H1 (cell line): ENCODE measurements around the gene CAMSAP3. TPM values are rescaled to one million over a fixed set of nuclear protein-coding genes. Genes with fewer than 3 reads are reported as not detected.

Experiments used
- CTCF ChIA-PET: fragments of 300-600 bp; sonication (Branson Sonifier 250); formaldehyde crosslinking; loops from one replicate; lab custom pipeline; 2021; ENCODE audit not compliant: partially characterized antibody; lab: Charles Lee
- POLR2A ChIA-PET: fragments of 300-600 bp; sonication (Branson Sonifier 250); formaldehyde crosslinking; loops from one replicate; lab custom pipeline; 2021; ENCODE audit warnings: inconsistent platforms; ENCODE audit not compliant: partially characterized antibody; lab: Charles Lee
- DNase-seq, 2 experiments: peaks; one replicate each; pipeline versions ENCODE4 v3.0.0 to v3.0.0-alpha.2; 2010 to 2022; ENCODE audit warnings: low spot score in 2 of 2, low read depth in 1 of 2, mixed read lengths in 1 of 2
- FAIRE-seq: peaks from 2 replicates; lab custom pipeline; 2011; peaks lifted over from hg19 to GRCh38; lab: Jason Lieb, UNC
- H2AFZ ChIP-seq: 2 replicates; pipeline ENCODE4 v1.8.1; 2012; ENCODE audit warnings: low read length, inconsistent platforms
- H2AK5ac ChIP-seq: 2 replicates; pipeline ENCODE4 v1.6.1; 2013; ENCODE audit warnings: low read depth, low read length
- H2BK120ac ChIP-seq: replicated peaks from 2 replicates; pipeline ENCODE3; 2013; ENCODE audit warnings: low read depth, low read length, inconsistent platforms
- H2BK12ac ChIP-seq: 2 replicates; pipeline ENCODE4 v1.6.1; 2013; ENCODE audit warnings: low read depth, low read length
- H2BK15ac ChIP-seq: 2 replicates; pipeline ENCODE4 v1.6.1; 2013; ENCODE audit warnings: low read length
- H2BK20ac ChIP-seq: 2 replicates; pipeline ENCODE4 v1.6.1; 2013; ENCODE audit warnings: low read length
- H2BK5ac ChIP-seq: 2 replicates; pipeline ENCODE4 v1.6.1; 2013; ENCODE audit warnings: low read depth, low read length
- H3K14ac ChIP-seq: 2 replicates; pipeline ENCODE4 v1.6.1; 2013; ENCODE audit warnings: inconsistent platforms; ENCODE audit not compliant: insufficient read length
- H3K18ac ChIP-seq: 2 replicates; pipeline ENCODE4 v1.6.1; 2013; ENCODE audit warnings: low read length; ENCODE audit errors: extremely low read depth
- H3K23ac ChIP-seq: 2 replicates; pipeline ENCODE4 v1.6.1; 2013; ENCODE audit warnings: inconsistent platforms; ENCODE audit not compliant: insufficient read length
- H3K23me2 ChIP-seq: 2 replicates; pipeline ENCODE4 v1.6.1; 2013; ENCODE audit warnings: low read depth, low read length
- H3K27ac ChIP-seq: 2 replicates; pipeline ENCODE4 v1.6.1; 2011; ENCODE audit warnings: low read depth, low read length, inconsistent platforms
- H3K27me3 ChIP-seq, 4 experiments: replicated peaks in 1 of 4; 1 replicate in 1 of 4; 2 replicates in 3 of 4; pipeline versions ENCODE4 v1.6.1 to v1.8.1; 2011 to 2013; ENCODE audit warnings: low read length in 3 of 4, mild to moderate bottlenecking in 3 of 4, inconsistent platforms in 2 of 4, mixed read lengths in 2 of 4, moderate library complexity in 1 of 4; ENCODE audit not compliant: control insufficient read depth in 3 of 4, insufficient read depth in 3 of 4; ENCODE audit errors: extremely low read depth in 1 of 4
- H3K36me3 ChIP-seq, 4 experiments: 2 replicates each; pipeline versions ENCODE4 v1.6.1 to v1.8.1; 2011 to 2013; ENCODE audit warnings: mild to moderate bottlenecking in 4 of 4, low read length in 3 of 4, moderate library complexity in 2 of 4, control low read depth in 1 of 4, inconsistent platforms in 1 of 4; ENCODE audit not compliant: insufficient read depth in 4 of 4, control insufficient read depth in 2 of 4
- H3K4ac ChIP-seq: replicated peaks from 2 replicates; pipeline ENCODE3; 2013; ENCODE audit warnings: low read length, low read depth, mixed read lengths, inconsistent platforms; ENCODE audit not compliant: insufficient read length
- H3K4me1 ChIP-seq, 4 experiments: replicated peaks in 1 of 4; 1 replicate in 1 of 4; 2 replicates in 3 of 4; pipeline versions ENCODE4 v1.6.1 to v1.8.1; 2011 to 2013; ENCODE audit warnings: low read length in 3 of 4, inconsistent platforms in 2 of 4, mixed read lengths in 1 of 4; ENCODE audit not compliant: insufficient read depth in 4 of 4, control insufficient read depth in 3 of 4
- H3K4me2 ChIP-seq, 2 experiments: 2 replicates each; pipeline versions ENCODE4 v1.6.1 to v1.8.1; 2011 to 2013; ENCODE audit warnings: low read depth in 2 of 2, low read length in 2 of 2, control low read depth in 1 of 2, inconsistent platforms in 1 of 2, mild to moderate bottlenecking in 1 of 2; ENCODE audit not compliant: insufficient read depth in 1 of 2
- H3K4me3 ChIP-seq, 4 experiments: fragments of 200-600, 300-600 bp in 1 of 4; sonication (generic), shearing (Covaris generic), sonication (Bioruptor Twin) in 1 of 4; 2 replicates each; pipeline versions ENCODE4 v1.5.1 to v1.8.1; 2011 to 2016; ENCODE audit warnings: low read length in 4 of 4, low read depth in 3 of 4, control low read depth in 2 of 4, inconsistent platforms in 2 of 4, mild to moderate bottlenecking in 2 of 4, mixed read lengths in 1 of 4, moderate library complexity in 1 of 4; ENCODE audit not compliant: insufficient read depth in 2 of 4; ENCODE audit errors: extremely low read depth in 1 of 4
- H3K56ac ChIP-seq: replicated peaks from 2 replicates; pipeline ENCODE3; 2013; ENCODE audit warnings: low read depth, mild to moderate bottlenecking, mixed read lengths, low read length, inconsistent platforms; ENCODE audit not compliant: insufficient read length
- H3K79me1 ChIP-seq: 2 replicates; pipeline ENCODE4 v1.6.1; 2013; ENCODE audit warnings: low read depth, low read length, control low read depth
- H3K79me2 ChIP-seq, 2 experiments: 2 replicates each; pipeline versions ENCODE4 v1.6.1 to v1.8.1; 2012 to 2013; ENCODE audit warnings: low read length in 2 of 2, mild to moderate bottlenecking in 2 of 2, inconsistent platforms in 1 of 2; ENCODE audit not compliant: insufficient read depth in 2 of 2, control insufficient read depth in 1 of 2
- H3K9ac ChIP-seq, 4 experiments: replicated peaks in 1 of 4; 1 replicate in 1 of 4; 2 replicates in 3 of 4; pipeline versions ENCODE4 v1.6.1 to v1.8.1; 2011 to 2013; ENCODE audit warnings: low read depth in 3 of 4, low read length in 3 of 4, control low read depth in 2 of 4, mild to moderate bottlenecking in 2 of 4, moderate library complexity in 2 of 4, inconsistent platforms in 1 of 4; ENCODE audit errors: extremely low read depth in 1 of 4
- H3K9me3 ChIP-seq, 2 experiments: 2 replicates each; pipeline versions ENCODE4 v1.6.1 to v1.8.1; 2012 to 2013; ENCODE audit warnings: mild to moderate bottlenecking in 2 of 2, moderate library complexity in 2 of 2, control low read depth in 1 of 2, inconsistent platforms in 1 of 2, low read depth in 1 of 2, low read length in 1 of 2, mixed read lengths in 1 of 2; ENCODE audit not compliant: insufficient read depth in 2 of 2
- H4K20me1 ChIP-seq, 2 experiments: replicated peaks in 1 of 2; 2 replicates each; pipeline versions ENCODE3 to v1.8.1; 2011 to 2013; ENCODE audit warnings: inconsistent platforms in 2 of 2, low read length in 2 of 2, mild to moderate bottlenecking in 1 of 2; ENCODE audit not compliant: insufficient read depth in 2 of 2, control insufficient read depth in 1 of 2
- H4K5ac ChIP-seq: 2 replicates; pipeline ENCODE4 v1.6.1; 2013; ENCODE audit warnings: low read length, low read depth, mixed read lengths, inconsistent platforms; ENCODE audit not compliant: insufficient read length
- H4K8ac ChIP-seq: 2 replicates; pipeline ENCODE4 v1.8.0; 2013; ENCODE audit warnings: mild to moderate bottlenecking, moderate library complexity, low read length, inconsistent platforms; ENCODE audit not compliant: insufficient read depth; ENCODE audit errors: extremely low read depth
- H4K91ac ChIP-seq: replicated peaks from 2 replicates; pipeline ENCODE3; 2013; ENCODE audit warnings: low read length, mixed read lengths, inconsistent platforms; ENCODE audit not compliant: insufficient read length
- BACH1 ChIP-seq: IDR thresholded peaks from 2 replicates; pipeline ENCODE4 v1.6.1; 2012; ENCODE audit warnings: low read length, improper control_type of control experiment
- CTBP2 ChIP-seq: IDR thresholded peaks from 2 replicates; pipeline ENCODE4 v1.7.0; 2011; ENCODE audit warnings: borderline replicate concordance, mild to moderate bottlenecking, moderate library complexity, mixed read lengths, low read length; ENCODE audit not compliant: insufficient read depth, insufficient read length
- EZH2 ChIP-seq: fragments of 200-600 bp; sonication (generic); IDR thresholded peaks from 2 replicates; pipeline ENCODE4 v1.7.1; 2012; ENCODE audit warnings: low read depth, mild to moderate bottlenecking, moderate library complexity, low read length, inconsistent platforms; ENCODE audit not compliant: severe bottlenecking
- GABPA ChIP-seq: IDR thresholded peaks from 2 replicates; pipeline ENCODE4 v1.6.1; 2011; ENCODE audit warnings: mild to moderate bottlenecking, low read length, moderate library complexity, borderline replicate concordance; ENCODE audit not compliant: insufficient read depth
- JUND ChIP-seq: IDR thresholded peaks from 2 replicates; pipeline ENCODE4 v1.6.1; 2011; ENCODE audit warnings: mild to moderate bottlenecking, improper control_type of control experiment, low read length
- NANOG ChIP-seq: IDR thresholded peaks from 2 replicates; pipeline ENCODE4 v1.6.1; 2011; ENCODE audit warnings: low read length, low read depth, mild to moderate bottlenecking, inconsistent platforms; ENCODE audit not compliant: insufficient read depth, poor library complexity, severe bottlenecking
- POU5F1 ChIP-seq: IDR thresholded peaks from 2 replicates; pipeline ENCODE4 v1.6.1; 2011; ENCODE audit warnings: low read depth, mild to moderate bottlenecking, low read length, moderate library complexity
- RAD21 ChIP-seq, 2 experiments: IDR thresholded peaks in 1 of 2; conservative IDR thresholded peaks in 1 of 2; 2 replicates each; pipeline ENCODE4 v1.6.1; 2011; ENCODE audit warnings: low read depth in 2 of 2, low read length in 2 of 2, improper control_type of control experiment in 1 of 2, inconsistent platforms in 1 of 2, mild to moderate bottlenecking in 1 of 2, moderate library complexity in 1 of 2
- RBBP5 ChIP-seq: IDR thresholded peaks from 2 replicates; pipeline ENCODE4 v1.7.1; 2012; ENCODE audit warnings: low read depth, mild to moderate bottlenecking, inconsistent platforms, low read length, moderate library complexity, borderline replicate concordance
- SIX5 ChIP-seq: IDR thresholded peaks from 2 replicates; pipeline ENCODE4 v1.6.1; 2011; ENCODE audit warnings: mild to moderate bottlenecking, low read depth, low read length
- WGBS, 2 experiments: shearing (Covaris generic) in 1 of 2; methylation state at CpG; one replicate each; pipeline versions ENCODE4 v1.1.6 to v1.1.7; 2013 to 2015; ENCODE audit warnings: low lambda C conversion rate in 2 of 2, mixed read lengths in 2 of 2, inconsistent platforms in 1 of 2, low coverage in 1 of 2, missing lambda C conversion rate in 1 of 2; ENCODE audit not compliant: insufficient replicate concordance in 2 of 2, insufficient coverage in 1 of 2, insufficient read length in 1 of 2; ENCODE audit errors: extremely low coverage in 1 of 2, missing lambda C conversion rate in 1 of 2; 5-methylcytosine and 5-hydroxymethylcytosine counted together
- polyA plus RNA-seq, 7 experiments: library from polyadenylated mRNA; depleted of rRNA in 3 of 7; stranded (reverse) in 5 of 7; unstranded in 2 of 7; fragments of >200 nt in 5 of 7; fragments of 200-250 nt in 2 of 7; gene quantifications; 1 replicate in 5 of 7; 2 replicates in 1 of 7; 4 replicates in 1 of 7; pipeline versions ENCODE4 v1.2.1 to v1.2.3, GENCODE V29; 2011 to 2013; ENCODE audit warnings: missing spikeins in 2 of 7, mixed read lengths in 2 of 7
- total RNA-seq: library from RNA; stranded (reverse); fragmentation: NEBNext Ultra II Directional; extraction: Animal tissue kit (Norgen Biotek cat#: 25700); gene quantifications from 2 replicates; pipeline ENCODE4 v1.2.1, GENCODE V29; 2021

Gene CAMSAP3
- total and polyA plus RNA-seq, 2 of the 8 experiments (the other 6 are each of a cell fraction or from before 2014, with no cell fraction given) = 11.4 to 30.4 TPM

DNA sequence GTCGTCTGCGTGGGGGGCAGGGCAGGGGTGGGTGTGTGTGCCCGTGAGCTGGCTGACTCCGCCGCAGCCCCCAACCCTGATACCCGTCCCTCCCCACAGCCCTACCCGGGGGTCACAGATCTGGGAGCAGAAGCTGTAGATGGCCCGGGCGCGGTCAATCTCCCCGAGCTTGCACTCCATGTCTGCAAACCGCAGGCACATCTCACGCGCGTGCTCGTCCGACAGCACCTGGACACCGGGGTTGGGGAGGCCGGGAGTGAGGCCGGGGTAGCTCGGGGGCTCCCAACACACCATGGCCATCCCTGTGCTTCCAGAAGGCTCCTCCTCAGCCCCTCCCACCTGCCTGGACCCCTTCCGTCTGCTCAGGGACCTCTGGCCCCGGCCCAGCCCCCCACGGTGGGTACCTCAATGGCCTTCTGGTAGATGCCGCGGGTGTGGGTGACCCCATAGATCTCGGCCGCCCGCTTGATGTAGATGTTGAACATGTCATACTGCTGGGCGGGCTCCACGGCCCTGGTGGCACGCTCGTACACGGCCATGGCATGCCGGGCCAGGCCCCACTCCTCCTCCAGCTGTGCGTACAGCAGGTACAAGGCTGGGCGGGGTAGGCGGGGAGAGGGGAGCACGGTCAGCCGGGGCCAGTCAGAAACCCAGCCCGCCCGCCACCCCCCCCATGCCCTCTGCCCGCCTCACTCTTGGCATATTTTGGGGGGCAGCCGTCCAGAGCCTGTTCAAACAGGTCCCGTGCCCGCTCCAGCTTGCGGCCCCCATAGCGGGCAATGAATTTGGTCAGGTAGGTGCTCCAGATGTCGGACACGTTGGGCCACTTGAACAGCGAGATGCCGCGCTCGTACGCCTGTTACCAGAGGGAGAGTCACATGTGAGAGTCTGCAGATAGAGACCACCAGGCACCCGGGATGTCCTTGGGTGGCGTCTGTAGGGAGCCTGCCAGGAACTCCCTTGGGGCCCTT, 25.1 kb downstream of the CAMSAP3 start:
- Histone ChIP-seq H3K14ac (no peak overlapping the region), H2AK5ac (no peak overlapping the region), H3K79me1 (peaks cover under 1% of the 10 kb centered on the region), H3K23me2 (no peaks in the 10 kb centered on the region), H3K4me1 (no peaks in the 10 kb centered on the region), H2BK20ac (no peak overlapping the region), H3K18ac (no peak overlapping the region), H4K8ac (no peak overlapping the region; the same call in 1 of the 2 replicates), H3K9ac (no peak overlapping the region), H3K27ac (no peak overlapping the region), H2BK15ac (no peak overlapping the region), H3K23ac (no peak overlapping the region), H3K4me3 (no peak overlapping the region), H3K4ac (no peak overlapping the region), H3K9me3 (no peaks in the 10 kb centered on the region), H2BK12ac (no peak overlapping the region), H2BK5ac (no peak overlapping the region), H2AFZ (no peak overlapping the region), H3K4me2 (no peak overlapping the region), H4K20me1 (peaks cover 9 to 15% of the 10 kb centered on the region in 2 experiments), H2BK120ac (no peak overlapping the region), H3K79me2 (no peaks in the 10 kb centered on the region), H3K36me3 (peaks cover 8 to 48% (median 24%) of the 10 kb centered on the region in 4 experiments; a peak in 6 of 8 replicates), H3K56ac (no peak overlapping the region), H3K27me3 (no peaks in the 10 kb centered on the region), H4K5ac (no peak overlapping the region), H4K91ac (no peak overlapping the region)
- POLR2A ChIA-PET = interaction anchor here (1.1 to 6.4 kb wide), 7 partner anchors 8 to 53 kb away, joined by 3 to 34 read pairs (median 8); partner anchors contain the start of genes PCP2, PET100 and XAB2
- CTCF ChIA-PET = interaction anchor here (1.3 kb wide), 1 partner anchor 11 kb away, joined by 3 read pairs; no protein-coding TSS in a partner anchor
- 93% methylated on average over 42 of the region's 57 CpGs; no CpG with 5 or more reads in 1 of the 2 experiments for WGBS, 2 experiments
- FAIRE-seq (no peak), DNase-seq (no peak)
- TF ChIP-seq SIX5 = no peak
- no peak for TF ChIP-seq CTBP2
- no peak for TF ChIP-seq POU5F1
- no peak for TF ChIP-seq GABPA
- TF ChIP-seq NANOG = no peak
- TF ChIP-seq EZH2 = no peak
- TF ChIP-seq RAD21 (IDR thresholded peaks at IDR 0.05 in 1 of 2, conservative IDR thresholded peaks at IDR 0.05 in 1 of 2; ENCODE audit: low read depth in 2 of 2, low read length in 2 of 2) = no peak
- no peak for TF ChIP-seq JUND
- no peak for TF ChIP-seq RBBP5
- TF ChIP-seq BACH1 = no peak
